ENCODE results near the gene DENND10.

- TF ChIP-seq GLIS3 (CRISPR knock-in tag; IDR thresholded peaks at IDR 0.05), result no peak
- TF ChIP-seq RARB (CRISPR knock-in tag; IDR thresholded peaks at IDR 0.05), result no peak
- no peak for TF ChIP-seq ZFP3 (CRISPR knock-in tag; IDR thresholded peaks at IDR 0.05)
- TF ChIP-seq PATZ1 (CRISPR knock-in tag; IDR thresholded peaks at IDR 0.05; ENCODE audit: borderline replicate concordance), result no peak
- no peak for TF ChIP-seq TCF4 (CRISPR knock-in tag; IDR thresholded peaks at IDR 0.05; ENCODE audit: borderline replicate concordance)
- no peak for TF ChIP-seq CSRNP3 (CRISPR knock-in tag; IDR thresholded peaks at IDR 0.05)
- no peak for TF ChIP-seq ZNF70 (CRISPR knock-in tag; IDR thresholded peaks at IDR 0.05)
- no peak for TF ChIP-seq ZFP30 (CRISPR knock-in tag; IDR thresholded peaks at IDR 0.05)
- TF ChIP-seq ARNTL (CRISPR knock-in tag; IDR thresholded peaks at IDR 0.05; ENCODE audit: borderline replicate concordance, low read depth), result no peak
- TF ChIP-seq TOX (CRISPR knock-in tag; IDR thresholded peaks at IDR 0.05; ENCODE audit: borderline replicate concordance), result no peak
Measured at GRCh38 chr10:119090026-119090795, 13.7 kb upstream of the DENND10 start.
